K562 (cell line): ENCODE data around the gene GAB2. TPM values are rescaled to one million over a fixed set of nuclear protein-coding genes. Genes with fewer than 3 reads are reported as not detected.
A peak's percentile ranks its signal among the peaks of the same experiment; 100 is the strongest.

Source experiments
- BACH1 ChIP-seq: fragments of 200-800 bp; sonication (Bioruptor generic); IDR thresholded peaks from 2 replicates; pipeline ENCODE4 v1.6.1; 2016; ENCODE audit warnings: missing genetic modification characterization, missing compliant biosample characterization
- BRD9 ChIP-seq: fragments of 450-650 bp; IDR thresholded peaks from 2 replicates; pipeline ENCODE4 v1.6.1; 2018; ENCODE audit warnings: low read depth; ENCODE audit not compliant: partially characterized antibody
- CBFA2T3 ChIP-seq: fragments of 450-650 bp; IDR thresholded peaks from 2 replicates; pipeline ENCODE4 v1.6.1; 2017
- CTBP1 ChIP-seq: fragments of 450-650 bp; IDR thresholded peaks from 2 replicates; pipeline ENCODE4 v1.6.1; 2016; ENCODE audit warnings: borderline replicate concordance
- E2F3 ChIP-seq: fragments of 250-450 bp; sonication (Bioruptor Pico); IDR thresholded peaks from 2 replicates; pipeline ENCODE4 v1.4.0; 2020; ENCODE audit warnings: mild to moderate bottlenecking
- FOS ChIP-seq: IDR thresholded peaks from 3 replicates; pipeline ENCODE4 v1.6.1; 2011; ENCODE audit not compliant: insufficient read length; ENCODE audit errors: extremely low read depth
- LCOR ChIP-seq: sonication (generic); formaldehyde crosslinking; IDR thresholded peaks from 2 replicates; pipeline ENCODE4 v1.8.0; 2022; ENCODE audit warnings: mild to moderate bottlenecking, missing genetic modification reagents
- NFE2 ChIP-seq: IDR thresholded peaks from 2 replicates; pipeline ENCODE4 v1.6.1; 2014; ENCODE audit warnings: antibody characterized with exemption, low read depth
- SLC30A9 ChIP-seq: fragments of 250-450 bp; sonication (Bioruptor Pico); IDR thresholded peaks from 2 replicates; pipeline ENCODE4 v1.8.0; 2022; ENCODE audit warnings: mild to moderate bottlenecking, moderate library complexity
- SMARCA4 ChIP-seq: fragments of 450-650 bp; IDR thresholded peaks from 2 replicates; pipeline ENCODE4 v1.6.1; 2016
- SMARCC2 ChIP-seq: fragments of 450-650 bp; IDR thresholded peaks from 2 replicates; pipeline ENCODE4 v1.6.1; 2017; ENCODE audit warnings: antibody characterized with exemption, moderate library complexity, mild to moderate bottlenecking, low read depth
- ZEB2 ChIP-seq: fragments of 450-650 bp; IDR thresholded peaks from 2 replicates; pipeline ENCODE4 v1.6.1; 2016
- ZNF175 ChIP-seq: fragments of 200-800 bp; sonication (Bioruptor generic); IDR thresholded peaks from 2 replicates; pipeline ENCODE4 v1.6.1; 2016; ENCODE audit warnings: low read depth, mild to moderate bottlenecking, missing genetic modification characterization, missing compliant biosample characterization
- ZNF184 ChIP-seq: sonication (generic); formaldehyde crosslinking; IDR thresholded peaks from 2 replicates; pipeline ENCODE4 v1.5.0; 2020; ENCODE audit warnings: missing genetic modification reagents
- ZNF24 ChIP-seq: fragments of 450-650 bp; IDR thresholded peaks from 2 replicates; pipeline ENCODE4 v1.6.1; 2016
- polyA plus RNA-seq, 8 experiments: library from polyadenylated mRNA; depleted of rRNA in 4 of 8; stranded (reverse) in 5 of 8; unstranded in 3 of 8; fragments of >200 nt; fragmentation: Nextera tagmentation in 2 of 8; fragmentation: Illumina TruSeq in 1 of 8; extraction: Ambion mirVana in 2 of 8; extraction: Trizol in 1 of 8; gene quantifications; 2 replicates each; pipeline versions ENCODE4 v1.2.1 to v1.2.3, GENCODE V29; 2011 to 2014; ENCODE audit warnings: inconsistent platforms in 1 of 8, missing spikeins in 1 of 8
- total RNA-seq, 7 experiments: library from RNA; depleted of rRNA in 6 of 7; stranded (reverse); fragments of >200 nt in 6 of 7; fragmentation: Illumina TruSeq in 2 of 7; extraction: Trizol in 2 of 7; gene quantifications; 2 replicates each; pipeline versions ENCODE4 v1.2.1 to v1.2.3, GENCODE V29; 2011 to 2021; ENCODE audit warnings: low replicate concordance in 1 of 7
- TF ChIP-seq, protein P1 (sequence below): fragments of 200-800 bp; sonication (Bioruptor generic); IDR thresholded peaks from 2 replicates; pipeline ENCODE4 v1.6.1; 2017; ENCODE audit warnings: missing genetic modification characterization, missing compliant biosample characterization
- TF ChIP-seq, protein P2 (sequence below): sonication (generic); formaldehyde crosslinking; IDR thresholded peaks from 2 replicates; pipeline ENCODE4 v1.4.0; 2020; ENCODE audit warnings: mild to moderate bottlenecking, missing genetic modification reagents
- TF ChIP-seq, protein P3 (sequence below): sonication (generic); IDR thresholded peaks from 2 replicates; pipeline ENCODE4 v1.6.1; 2016
- TF ChIP-seq, protein P4 (sequence below): fragments of 250-450 bp; sonication (Bioruptor Pico); IDR thresholded peaks from 2 replicates; pipeline ENCODE4 v1.5.0; 2020; ENCODE audit warnings: mild to moderate bottlenecking
- TF ChIP-seq, protein P5 (sequence below), 2 experiments: fragments of 450-650 bp; conservative IDR thresholded peaks; 2 replicates each; pipeline ENCODE4 v1.6.1; 2017; ENCODE audit warnings: mild to moderate bottlenecking in 2 of 2, moderate library complexity in 2 of 2
- TF ChIP-seq, protein P6 (sequence below): fragments of 450-650 bp; IDR thresholded peaks from 2 replicates; pipeline ENCODE4 v1.6.1; 2016; ENCODE audit warnings: antibody characterized with exemption

GAB2 gene
- total and polyA plus RNA-seq, 9 of the 15 experiments (the other 6 are each of a cell fraction or from before 2014, with no cell fraction given): 2.3 to 35.2 (median 16.1) TPM

DNA sequence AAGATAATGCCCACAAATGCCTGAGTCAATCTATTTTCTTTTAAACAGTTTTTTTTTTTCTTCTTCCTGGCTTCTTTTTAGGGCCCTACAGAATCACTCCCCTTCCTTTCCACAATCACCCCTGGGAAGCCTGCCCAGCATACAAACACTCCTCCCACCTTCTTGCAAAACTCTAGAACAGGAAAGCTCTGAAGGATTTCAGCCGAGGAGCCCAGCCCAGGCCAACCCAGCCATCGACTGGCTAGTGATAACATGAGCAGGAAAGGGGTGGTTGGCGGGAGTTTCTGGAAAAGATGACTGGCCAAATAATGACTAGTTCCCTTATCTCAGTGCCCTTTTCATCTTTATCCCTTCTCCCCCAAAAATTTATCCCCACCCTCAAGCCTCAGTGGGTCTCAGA, 160.7 kb downstream of the GAB2 start (continued):
- TF ChIP-seq, protein P1, sequence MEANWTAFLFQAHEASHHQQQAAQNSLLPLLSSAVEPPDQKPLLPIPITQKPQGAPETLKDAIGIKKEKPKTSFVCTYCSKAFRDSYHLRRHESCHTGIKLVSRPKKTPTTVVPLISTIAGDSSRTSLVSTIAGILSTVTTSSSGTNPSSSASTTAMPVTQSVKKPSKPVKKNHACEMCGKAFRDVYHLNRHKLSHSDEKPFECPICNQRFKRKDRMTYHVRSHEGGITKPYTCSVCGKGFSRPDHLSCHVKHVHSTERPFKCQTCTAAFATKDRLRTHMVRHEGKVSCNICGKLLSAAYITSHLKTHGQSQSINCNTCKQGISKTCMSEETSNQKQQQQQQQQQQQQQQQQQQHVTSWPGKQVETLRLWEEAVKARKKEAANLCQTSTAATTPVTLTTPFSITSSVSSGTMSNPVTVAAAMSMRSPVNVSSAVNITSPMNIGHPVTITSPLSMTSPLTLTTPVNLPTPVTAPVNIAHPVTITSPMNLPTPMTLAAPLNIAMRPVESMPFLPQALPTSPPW (CRISPR knock-in tag): peak; percentile 50
- TF ChIP-seq ZEB2 (0 out of 2 replicates have a peak, but pooled peaks have one; percentile 35), CTBP1 (peak; percentile 82), ZNF184 (CRISPR knock-in tag) (no peak), SLC30A9 (CRISPR knock-in tag) (no peak), SMARCC2 (peak; percentile 78; the same call in 1 of the 2 replicates), BACH1 (tag) (no peak), ZNF175 (0 out of 2 replicates have a peak, but pooled peaks have one; percentile 44), E2F3 (CRISPR knock-in tag) (0 out of 2 replicates have a peak, but pooled peaks have one; percentile 44), LCOR (no peak), BRD9 (peak; percentile 25), FOS (peak; percentile 17), CBFA2T3 (peak; percentile 56), ZNF24 (no peak), NFE2 (peak; percentile 74), SMARCA4 (peak; percentile 75)
- TF ChIP-seq, protein P2, sequence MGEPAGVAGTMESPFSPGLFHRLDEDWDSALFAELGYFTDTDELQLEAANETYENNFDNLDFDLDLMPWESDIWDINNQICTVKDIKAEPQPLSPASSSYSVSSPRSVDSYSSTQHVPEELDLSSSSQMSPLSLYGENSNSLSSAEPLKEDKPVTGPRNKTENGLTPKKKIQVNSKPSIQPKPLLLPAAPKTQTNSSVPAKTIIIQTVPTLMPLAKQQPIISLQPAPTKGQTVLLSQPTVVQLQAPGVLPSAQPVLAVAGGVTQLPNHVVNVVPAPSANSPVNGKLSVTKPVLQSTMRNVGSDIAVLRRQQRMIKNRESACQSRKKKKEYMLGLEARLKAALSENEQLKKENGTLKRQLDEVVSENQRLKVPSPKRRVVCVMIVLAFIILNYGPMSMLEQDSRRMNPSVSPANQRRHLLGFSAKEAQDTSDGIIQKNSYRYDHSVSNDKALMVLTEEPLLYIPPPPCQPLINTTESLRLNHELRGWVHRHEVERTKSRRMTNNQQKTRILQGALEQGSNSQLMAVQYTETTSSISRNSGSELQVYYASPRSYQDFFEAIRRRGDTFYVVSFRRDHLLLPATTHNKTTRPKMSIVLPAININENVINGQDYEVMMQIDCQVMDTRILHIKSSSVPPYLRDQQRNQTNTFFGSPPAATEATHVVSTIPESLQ: 0 out of 2 replicates have a peak, but pooled peaks have one; percentile 53
- TF ChIP-seq, protein P3, sequence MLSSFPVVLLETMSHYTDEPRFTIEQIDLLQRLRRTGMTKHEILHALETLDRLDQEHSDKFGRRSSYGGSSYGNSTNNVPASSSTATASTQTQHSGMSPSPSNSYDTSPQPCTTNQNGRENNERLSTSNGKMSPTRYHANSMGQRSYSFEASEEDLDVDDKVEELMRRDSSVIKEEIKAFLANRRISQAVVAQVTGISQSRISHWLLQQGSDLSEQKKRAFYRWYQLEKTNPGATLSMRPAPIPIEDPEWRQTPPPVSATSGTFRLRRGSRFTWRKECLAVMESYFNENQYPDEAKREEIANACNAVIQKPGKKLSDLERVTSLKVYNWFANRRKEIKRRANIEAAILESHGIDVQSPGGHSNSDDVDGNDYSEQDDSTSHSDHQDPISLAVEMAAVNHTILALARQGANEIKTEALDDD: peak; percentile 91
- TF ChIP-seq, protein P4, sequence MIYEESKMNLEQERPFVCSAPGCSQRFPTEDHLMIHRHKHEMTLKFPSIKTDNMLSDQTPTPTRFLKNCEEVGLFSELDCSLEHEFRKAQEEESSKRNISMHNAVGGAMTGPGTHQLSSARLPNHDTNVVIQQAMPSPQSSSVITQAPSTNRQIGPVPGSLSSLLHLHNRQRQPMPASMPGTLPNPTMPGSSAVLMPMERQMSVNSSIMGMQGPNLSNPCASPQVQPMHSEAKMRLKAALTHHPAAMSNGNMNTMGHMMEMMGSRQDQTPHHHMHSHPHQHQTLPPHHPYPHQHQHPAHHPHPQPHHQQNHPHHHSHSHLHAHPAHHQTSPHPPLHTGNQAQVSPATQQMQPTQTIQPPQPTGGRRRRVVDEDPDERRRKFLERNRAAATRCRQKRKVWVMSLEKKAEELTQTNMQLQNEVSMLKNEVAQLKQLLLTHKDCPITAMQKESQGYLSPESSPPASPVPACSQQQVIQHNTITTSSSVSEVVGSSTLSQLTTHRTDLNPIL: no peak
- TF ChIP-seq, protein P5, sequence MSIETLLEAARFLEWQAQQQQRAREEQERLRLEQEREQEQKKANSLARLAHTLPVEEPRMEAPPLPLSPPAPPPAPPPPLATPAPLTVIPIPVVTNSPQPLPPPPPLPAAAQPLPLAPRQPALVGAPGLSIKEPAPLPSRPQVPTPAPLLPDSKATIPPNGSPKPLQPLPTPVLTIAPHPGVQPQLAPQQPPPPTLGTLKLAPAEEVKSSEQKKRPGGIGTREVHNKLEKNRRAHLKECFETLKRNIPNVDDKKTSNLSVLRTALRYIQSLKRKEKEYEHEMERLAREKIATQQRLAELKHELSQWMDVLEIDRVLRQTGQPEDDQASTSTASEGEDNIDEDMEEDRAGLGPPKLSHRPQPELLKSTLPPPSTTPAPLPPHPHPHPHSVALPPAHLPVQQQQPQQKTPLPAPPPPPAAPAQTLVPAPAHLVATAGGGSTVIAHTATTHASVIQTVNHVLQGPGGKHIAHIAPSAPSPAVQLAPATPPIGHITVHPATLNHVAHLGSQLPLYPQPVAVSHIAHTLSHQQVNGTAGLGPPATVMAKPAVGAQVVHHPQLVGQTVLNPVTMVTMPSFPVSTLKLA (conservative IDR thresholded peaks at IDR 0.05): 0 out of 4 replicates have a peak, but pooled peaks of 1 of the 2 experiments have one; percentile 21
- TF ChIP-seq, protein P6, sequence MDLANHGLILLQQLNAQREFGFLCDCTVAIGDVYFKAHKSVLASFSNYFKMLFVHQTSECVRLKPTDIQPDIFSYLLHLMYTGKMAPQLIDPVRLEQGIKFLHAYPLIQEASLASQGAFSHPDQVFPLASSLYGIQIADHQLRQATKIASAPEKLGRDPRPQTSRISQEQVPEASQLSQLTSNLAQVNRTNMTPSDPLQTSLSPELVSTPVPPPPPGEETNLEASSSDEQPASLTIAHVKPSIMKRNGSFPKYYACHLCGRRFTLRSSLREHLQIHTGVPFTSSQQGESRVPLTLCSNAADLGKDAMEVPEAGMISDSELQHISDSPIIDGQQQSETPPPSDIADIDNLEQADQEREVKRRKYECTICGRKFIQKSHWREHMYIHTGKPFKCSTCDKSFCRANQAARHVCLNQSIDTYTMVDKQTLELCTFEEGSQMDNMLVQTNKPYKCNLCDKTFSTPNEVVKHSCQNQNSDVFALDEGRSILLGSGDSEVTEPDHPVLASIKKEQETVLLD: peak; percentile 56; the same call in 1 of the 2 replicates
